GM23338 (cell line): ENCODE data around the gene PELO. TPM values are rescaled to one million over a fixed set of nuclear protein-coding genes. Genes with fewer than 3 reads are reported as not detected.
A peak's percentile ranks its signal among the peaks of the same experiment; 100 is the strongest.

Experiments used
- ATAC-seq: fragments of 200-7000 bp; cut with Tn5 transposase; 3 replicates; pipeline ENCODE4 v1.9.1; 2020
- DNase-seq: peaks from one replicate; pipeline ENCODE4 v3.0.0-alpha.2; 2015; ENCODE audit warnings: low spot score
- H2AFZ ChIP-seq: fragments of 200-600 bp; sonication (generic); 2 replicates; pipeline ENCODE4 v1.8.0; 2016; ENCODE audit warnings: antibody characterized with exemption, mild to moderate bottlenecking, moderate library complexity
- H3F3A ChIP-seq: fragments of 200-600 bp; sonication (generic); replicated peaks from 2 replicates; pipeline ENCODE4 v1.8.0; 2017; ENCODE audit warnings: antibody characterized with exemption, mixed run types, low read depth
- H3K27ac ChIP-seq: fragments of 200-600 bp; sonication (generic); 2 replicates; pipeline ENCODE4 v1.6.1; 2016; ENCODE audit warnings: low read depth
- H3K27me3 ChIP-seq: fragments of 200-600 bp; sonication (generic); 2 replicates; pipeline ENCODE4 v1.8.0; 2016; ENCODE audit warnings: mild to moderate bottlenecking, mixed run types, moderate library complexity; ENCODE audit not compliant: insufficient read depth
- H3K36me3 ChIP-seq: fragments of 200-600 bp; sonication (generic); 2 replicates; pipeline ENCODE4 v1.8.0; 2016; ENCODE audit warnings: mild to moderate bottlenecking; ENCODE audit not compliant: insufficient read depth
- H3K4me1 ChIP-seq: fragments of 200-600 bp; sonication (generic); 2 replicates; pipeline ENCODE4 v1.8.0; 2016; ENCODE audit warnings: mild to moderate bottlenecking, moderate library complexity; ENCODE audit not compliant: insufficient read depth
- H3K4me2 ChIP-seq: fragments of 200-600 bp; sonication (generic); 2 replicates; pipeline ENCODE4 v1.7.1; 2017; ENCODE audit warnings: mixed run types
- H3K4me3 ChIP-seq: fragments of 200-600 bp; sonication (generic); 2 replicates; pipeline ENCODE4 v1.6.1; 2016; ENCODE audit warnings: mixed run types
- H3K79me2 ChIP-seq: fragments of 200-600 bp; sonication (generic); replicated peaks from 2 replicates; pipeline ENCODE4 v1.8.0; 2017; ENCODE audit warnings: mild to moderate bottlenecking; ENCODE audit not compliant: insufficient read depth
- H3K9me2 ChIP-seq: fragments of 200-600 bp; sonication (generic); 2 replicates; pipeline ENCODE4 v1.8.0; 2017; ENCODE audit not compliant: insufficient read depth
- H4K20me1 ChIP-seq: fragments of 200-600 bp; sonication (generic); replicated peaks from 2 replicates; pipeline ENCODE4 v1.8.0; 2017; ENCODE audit warnings: mild to moderate bottlenecking; ENCODE audit not compliant: insufficient read depth
- H3K27ac Mint-ChIP-seq: 2 replicates; pipeline ENCODE4 v1.8.0; 2020; ENCODE audit warnings: inconsistent platforms, mild to moderate bottlenecking, moderate library complexity, mixed read lengths
- H3K27me3 Mint-ChIP-seq: 3 replicates; pipeline ENCODE4 v1.8.0; 2022; ENCODE audit warnings: low read depth, mild to moderate bottlenecking, moderate library complexity, mixed read lengths, inconsistent platforms; ENCODE audit not compliant: insufficient read depth, poor library complexity
- H3K36me3 Mint-ChIP-seq: 3 replicates; pipeline ENCODE4 v1.8.0; 2021; ENCODE audit warnings: low read depth, mild to moderate bottlenecking, inconsistent platforms, moderate library complexity, mixed read lengths
- H3K4me1 Mint-ChIP-seq: 3 replicates; pipeline ENCODE4 v1.8.0; 2020; ENCODE audit warnings: mild to moderate bottlenecking, inconsistent platforms, mixed read lengths
- H3K4me3 Mint-ChIP-seq: 3 replicates; pipeline ENCODE4 v1.8.0; 2021; ENCODE audit warnings: moderate library complexity, mild to moderate bottlenecking, inconsistent platforms, mixed read lengths
- H3K9me3 Mint-ChIP-seq: 3 replicates; pipeline ENCODE4 v1.8.0; 2020; ENCODE audit warnings: moderate library complexity, mild to moderate bottlenecking, inconsistent platforms, mixed read lengths
- CREB1 ChIP-seq: fragments of 250-450 bp; sonication (Bioruptor Pico); IDR thresholded peaks from 2 replicates; pipeline ENCODE4 v1.5.0; 2020; ENCODE audit warnings: low read depth, mild to moderate bottlenecking, moderate library complexity
- EZH2 ChIP-seq: fragments of 200-600 bp; sonication (generic); IDR thresholded peaks from one replicate; pipeline ENCODE4 v1.8.0; 2017; ENCODE audit warnings: antibody characterized with exemption, mild to moderate bottlenecking, low read depth; ENCODE audit not compliant: unreplicated experiment
- EZH2phosphoT487 ChIP-seq: fragments of 200-600 bp; sonication (generic); IDR thresholded peaks from one replicate; pipeline ENCODE4 v1.8.1; 2018; ENCODE audit warnings: antibody characterized with exemption; ENCODE audit not compliant: unreplicated experiment
- POLR2AphosphoS5 ChIP-seq: IDR thresholded peaks from 2 replicates; pipeline ENCODE4 v1.6.1; 2016; ENCODE audit warnings: antibody characterized with exemption, low read depth
- ZNF331 ChIP-seq: fragments of 250-450 bp; sonication (Bioruptor Pico); IDR thresholded peaks from 2 replicates; pipeline ENCODE4 v1.5.0; 2020; ENCODE audit warnings: low read depth, mild to moderate bottlenecking, moderate library complexity
- polyA plus RNA-seq: library from polyadenylated mRNA; unstranded; fragments of >200 nt; fragmentation: Nextera tagmentation; extraction: Ambion mirVana; gene quantifications from 2 replicates; pipeline ENCODE4 v1.2.1, GENCODE V29; 2016
- total RNA-seq: library from RNA; depleted of rRNA; stranded (reverse); fragments of >200 nt; shearing (Covaris generic); gene quantifications from 2 replicates; pipeline ENCODE4 v1.2.3, GENCODE V29; 2014
- TF ChIP-seq, protein P1 (sequence below): fragments of 250-450 bp; sonication (Bioruptor Pico); IDR thresholded peaks from 2 replicates; pipeline ENCODE4 v1.5.0; 2020; ENCODE audit warnings: mild to moderate bottlenecking, moderate library complexity

Gene PELO
- total and polyA plus RNA-seq, 2 experiments from 2014 or later, result 13.6 to 15.6 TPM

DNA sequence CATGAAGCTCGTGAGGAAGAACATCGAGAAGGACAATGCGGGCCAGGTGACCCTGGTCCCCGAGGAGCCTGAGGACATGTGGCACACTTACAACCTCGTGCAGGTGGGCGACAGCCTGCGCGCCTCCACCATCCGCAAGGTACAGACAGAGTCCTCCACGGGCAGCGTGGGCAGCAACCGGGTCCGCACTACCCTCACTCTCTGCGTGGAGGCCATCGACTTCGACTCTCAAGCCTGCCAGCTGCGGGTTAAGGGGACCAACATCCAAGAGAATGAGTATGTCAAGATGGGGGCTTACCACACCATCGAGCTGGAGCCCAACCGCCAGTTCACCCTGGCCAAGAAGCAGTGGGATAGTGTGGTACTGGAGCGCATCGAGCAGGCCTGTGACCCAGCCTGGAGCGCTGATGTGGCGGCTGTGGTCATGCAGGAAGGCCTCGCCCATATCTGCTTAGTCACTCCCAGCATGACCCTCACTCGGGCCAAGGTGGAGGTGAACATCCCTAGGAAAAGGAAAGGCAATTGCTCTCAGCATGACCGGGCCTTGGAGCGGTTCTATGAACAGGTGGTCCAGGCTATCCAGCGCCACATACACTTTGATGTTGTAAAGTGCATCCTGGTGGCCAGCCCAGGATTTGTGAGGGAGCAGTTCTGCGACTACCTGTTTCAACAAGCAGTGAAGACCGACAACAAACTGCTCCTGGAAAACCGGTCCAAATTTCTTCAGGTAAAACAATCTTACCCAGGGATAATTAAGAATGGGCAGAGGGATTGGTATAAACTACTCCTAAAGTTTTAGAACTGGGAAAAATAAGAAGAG, 12.9 kb downstream of the PELO start (continued):
- TF ChIP-seq, protein P1, sequence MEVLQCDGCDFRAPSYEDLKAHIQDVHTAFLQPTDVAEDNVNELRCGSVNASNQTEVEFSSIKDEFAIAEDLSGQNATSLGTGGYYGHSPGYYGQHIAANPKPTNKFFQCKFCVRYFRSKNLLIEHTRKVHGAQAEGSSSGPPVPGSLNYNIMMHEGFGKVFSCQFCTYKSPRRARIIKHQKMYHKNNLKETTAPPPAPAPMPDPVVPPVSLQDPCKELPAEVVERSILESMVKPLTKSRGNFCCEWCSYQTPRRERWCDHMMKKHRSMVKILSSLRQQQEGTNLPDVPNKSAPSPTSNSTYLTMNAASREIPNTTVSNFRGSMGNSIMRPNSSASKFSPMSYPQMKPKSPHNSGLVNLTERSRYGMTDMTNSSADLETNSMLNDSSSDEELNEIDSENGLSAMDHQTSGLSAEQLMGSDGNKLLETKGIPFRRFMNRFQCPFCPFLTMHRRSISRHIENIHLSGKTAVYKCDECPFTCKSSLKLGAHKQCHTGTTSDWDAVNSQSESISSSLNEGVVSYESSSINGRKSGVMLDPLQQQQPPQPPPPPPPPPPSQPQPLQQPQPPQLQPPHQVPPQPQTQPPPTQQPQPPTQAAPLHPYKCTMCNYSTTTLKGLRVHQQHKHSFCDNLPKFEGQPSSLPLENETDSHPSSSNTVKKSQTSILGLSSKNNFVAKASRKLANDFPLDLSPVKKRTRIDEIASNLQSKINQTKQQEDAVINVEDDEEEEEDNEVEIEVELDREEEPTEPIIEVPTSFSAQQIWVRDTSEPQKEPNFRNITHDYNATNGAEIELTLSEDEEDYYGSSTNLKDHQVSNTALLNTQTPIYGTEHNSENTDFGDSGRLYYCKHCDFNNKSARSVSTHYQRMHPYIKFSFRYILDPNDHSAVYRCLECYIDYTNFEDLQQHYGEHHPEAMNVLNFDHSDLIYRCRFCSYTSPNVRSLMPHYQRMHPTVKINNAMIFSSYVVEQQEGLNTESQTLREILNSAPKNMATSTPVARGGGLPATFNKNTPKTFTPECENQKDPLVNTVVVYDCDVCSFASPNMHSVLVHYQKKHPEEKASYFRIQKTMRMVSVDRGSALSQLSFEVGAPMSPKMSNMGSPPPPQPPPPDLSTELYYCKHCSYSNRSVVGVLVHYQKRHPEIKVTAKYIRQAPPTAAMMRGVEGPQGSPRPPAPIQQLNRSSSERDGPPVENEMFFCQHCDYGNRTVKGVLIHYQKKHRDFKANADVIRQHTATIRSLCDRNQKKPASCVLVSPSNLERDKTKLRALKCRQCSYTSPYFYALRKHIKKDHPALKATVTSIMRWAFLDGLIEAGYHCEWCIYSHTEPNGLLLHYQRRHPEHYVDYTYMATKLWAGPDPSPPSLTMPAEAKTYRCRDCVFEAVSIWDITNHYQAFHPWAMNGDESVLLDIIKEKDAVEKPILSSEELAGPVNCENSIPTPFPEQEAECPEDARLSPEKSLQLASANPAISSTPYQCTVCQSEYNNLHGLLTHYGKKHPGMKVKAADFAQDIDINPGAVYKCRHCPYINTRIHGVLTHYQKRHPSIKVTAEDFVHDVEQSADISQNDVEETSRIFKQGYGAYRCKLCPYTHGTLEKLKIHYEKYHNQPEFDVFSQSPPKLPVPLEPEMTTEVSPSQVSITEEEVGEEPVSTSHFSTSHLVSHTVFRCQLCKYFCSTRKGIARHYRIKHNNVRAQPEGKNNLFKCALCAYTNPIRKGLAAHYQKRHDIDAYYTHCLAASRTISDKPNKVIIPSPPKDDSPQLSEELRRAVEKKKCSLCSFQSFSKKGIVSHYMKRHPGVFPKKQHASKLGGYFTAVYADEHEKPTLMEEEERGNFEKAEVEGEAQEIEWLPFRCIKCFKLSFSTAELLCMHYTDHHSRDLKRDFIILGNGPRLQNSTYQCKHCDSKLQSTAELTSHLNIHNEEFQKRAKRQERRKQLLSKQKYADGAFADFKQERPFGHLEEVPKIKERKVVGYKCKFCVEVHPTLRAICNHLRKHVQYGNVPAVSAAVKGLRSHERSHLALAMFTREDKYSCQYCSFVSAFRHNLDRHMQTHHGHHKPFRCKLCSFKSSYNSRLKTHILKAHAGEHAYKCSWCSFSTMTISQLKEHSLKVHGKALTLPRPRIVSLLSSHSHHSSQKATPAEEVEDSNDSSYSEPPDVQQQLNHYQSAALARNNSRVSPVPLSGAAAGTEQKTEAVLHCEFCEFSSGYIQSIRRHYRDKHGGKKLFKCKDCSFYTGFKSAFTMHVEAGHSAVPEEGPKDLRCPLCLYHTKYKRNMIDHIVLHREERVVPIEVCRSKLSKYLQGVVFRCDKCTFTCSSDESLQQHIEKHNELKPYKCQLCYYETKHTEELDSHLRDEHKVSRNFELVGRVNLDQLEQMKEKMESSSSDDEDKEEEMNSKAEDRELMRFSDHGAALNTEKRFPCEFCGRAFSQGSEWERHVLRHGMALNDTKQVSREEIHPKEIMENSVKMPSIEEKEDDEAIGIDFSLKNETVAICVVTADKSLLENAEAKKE (CRISPR knock-in tag), result no peak
- no peak for TF ChIP-seq EZH2phosphoT487

DNA sequence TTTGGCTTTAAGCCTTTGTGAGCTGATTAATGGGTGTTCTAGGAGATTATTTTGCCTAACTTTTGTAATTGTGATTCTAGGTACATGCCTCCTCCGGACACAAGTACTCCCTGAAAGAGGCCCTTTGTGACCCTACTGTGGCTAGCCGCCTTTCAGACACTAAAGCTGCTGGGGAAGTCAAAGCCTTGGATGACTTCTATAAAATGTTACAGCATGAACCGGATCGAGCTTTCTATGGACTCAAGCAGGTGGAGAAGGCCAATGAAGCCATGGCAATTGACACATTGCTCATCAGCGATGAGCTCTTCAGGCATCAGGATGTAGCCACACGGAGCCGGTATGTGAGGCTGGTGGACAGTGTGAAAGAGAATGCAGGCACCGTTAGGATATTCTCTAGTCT, 13.6 kb downstream of the PELO start:
- Histone ChIP-seq H3K4me2 (peak overlapping the region; percentile 87), H3K9me2 (no peaks in the 10 kb centered on the region), H3K4me3 (peak overlapping the region; percentile 72), H3K4me1 (peaks cover 54% of the 10 kb centered on the region), H3K79me2 (peaks cover 55% of the 10 kb centered on the region), H3K27ac (peak overlapping the region; percentile 85), H4K20me1 (no peaks in the 10 kb centered on the region), H2AFZ (no peak overlapping the region), H3F3A (no peaks in the 10 kb centered on the region), H3K27me3 (no peaks in the 10 kb centered on the region), H3K36me3 (no peaks in the 10 kb centered on the region)
- ATAC-seq (peak; percentile 2), DNase-seq (peak; percentile 31)
- H3K36me3 Mint-ChIP-seq, result peaks cover 25% of the 10 kb centered on the region; the same call in 2 of the 3 replicates
- no peaks in the 10 kb centered on the region for H3K9me3 Mint-ChIP-seq
- peaks cover 9% of the 10 kb centered on the region for H3K27me3 Mint-ChIP-seq
- peaks cover 47% of the 10 kb centered on the region; the same call in 2 of the 3 replicates for H3K4me1 Mint-ChIP-seq
- H3K27ac Mint-ChIP-seq, result peak overlapping the region; percentile 96
- TF ChIP-seq ZNF331 (CRISPR knock-in tag), result no peak
- TF ChIP-seq EZH2, result no peak
- no peak for TF ChIP-seq CREB1 (CRISPR knock-in tag)
- TF ChIP-seq, protein P1 (CRISPR knock-in tag), result no peak
- TF ChIP-seq POLR2AphosphoS5, result no peak
- peak overlapping the region; percentile 93 for H3K4me3 Mint-ChIP-seq
